ENCODE data around the gene NUDT17. TPM values are rescaled to one million over a fixed set of nuclear protein-coding genes. Genes with fewer than 3 reads are reported as not detected.
"Not testable (repeated sequence)": the region's sequence is repeated elsewhere in the genome, so short reads cannot be mapped to it uniquely, and the experiment has no call there.

NUDT17 gene
- total and polyA plus RNA-seq, 2 of the 8 experiments (the other 6 are each of a cell fraction or from before 2014, with no cell fraction given), result 2.7 to 4.1 TPM

DNA sequence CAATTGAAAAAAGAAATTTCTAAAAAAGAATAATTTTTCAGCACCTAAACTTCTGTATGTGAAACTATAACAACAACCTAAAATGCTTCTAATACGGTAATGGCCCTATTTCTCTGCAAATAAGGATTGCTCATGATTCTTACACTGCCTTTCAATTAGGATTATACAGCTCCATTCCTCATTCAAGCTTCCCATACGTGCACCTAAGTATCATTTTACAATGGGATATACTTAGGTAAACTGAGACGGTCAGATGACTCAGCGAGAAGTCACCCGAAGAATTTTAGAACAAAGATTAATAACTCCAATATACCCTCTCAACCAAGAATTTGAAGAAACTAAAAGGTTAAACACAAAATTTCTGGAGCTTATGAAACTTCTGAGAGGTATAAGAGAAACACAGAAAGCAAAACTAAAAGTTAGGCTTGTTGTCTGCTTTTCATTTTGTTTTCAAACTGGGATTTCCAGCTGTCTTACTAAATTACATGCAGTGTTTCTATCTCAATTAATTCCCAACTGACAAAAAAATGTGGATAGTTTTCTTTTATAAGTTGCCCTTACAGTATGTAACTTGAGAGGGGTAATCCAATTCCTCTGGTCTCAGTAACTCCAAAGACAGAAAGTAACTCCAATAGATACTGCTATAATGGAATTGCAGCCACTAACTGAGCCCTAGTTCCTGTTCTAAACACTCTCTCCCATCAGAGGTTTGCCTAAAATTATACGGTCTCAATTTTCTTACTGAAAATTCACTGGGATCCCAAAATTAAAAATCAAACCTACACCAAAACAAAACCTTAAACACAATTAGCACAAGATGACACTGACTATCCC, 32.2 kb upstream of the NUDT17 start:
- 81% methylated on average over 2 of the region's 6 CpGs; no CpG with 5 or more reads in 1 of the 2 experiments for WGBS, 2 experiments (ENCODE audit: extremely low coverage in 1 of 2, insufficient coverage in 1 of 2, insufficient read length in 1 of 2, insufficient replicate concordance in 2 of 2, low coverage in 1 of 2, low lambda C conversion rate in 2 of 2, missing lambda C conversion rate in 1 of 2)

DNA sequence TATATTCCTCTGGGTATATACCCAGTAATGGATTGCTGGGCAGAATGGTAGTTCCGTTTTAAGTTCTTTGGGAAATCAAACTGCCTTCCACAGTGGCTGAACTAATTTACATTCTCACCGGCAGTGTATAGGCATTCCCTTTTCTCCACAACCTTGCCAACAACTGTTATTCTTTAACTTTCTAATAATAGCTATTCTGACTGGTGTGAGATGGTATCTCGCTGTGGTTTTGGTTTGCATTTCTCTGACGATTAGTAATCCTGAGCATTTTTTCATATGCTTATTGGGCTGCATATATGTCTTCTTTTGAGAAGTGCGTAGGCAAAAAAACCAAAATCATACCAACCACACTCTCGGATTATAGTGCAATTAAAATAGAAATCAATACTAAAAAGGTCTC, 27.3 kb upstream of the NUDT17 start:
- H3K56ac ChIP-seq (replicated peaks; ENCODE audit: insufficient read length, low read depth, low read length); H3K4me1 ChIP-seq (replicated peaks in 1 of 4; ENCODE audit: control insufficient read depth in 3 of 4, insufficient read depth in 4 of 4, low read length in 3 of 4); POLR2A ChIA-PET (ENCODE audit: partially characterized antibody); H3K36me3 ChIP-seq (ENCODE audit: control insufficient read depth in 2 of 4, insufficient read depth in 4 of 4, low read length in 3 of 4); H2BK120ac ChIP-seq (replicated peaks; ENCODE audit: low read depth, low read length); H3K18ac ChIP-seq (ENCODE audit: extremely low read depth, low read length); H2AFZ ChIP-seq (ENCODE audit: low read length); DNase-seq (ENCODE audit: low read depth in 1 of 2, low spot score in 2 of 2); H3K14ac ChIP-seq (ENCODE audit: insufficient read length); H3K27ac ChIP-seq (ENCODE audit: low read depth, low read length); H4K20me1 ChIP-seq (replicated peaks in 1 of 2; ENCODE audit: control insufficient read depth in 1 of 2, insufficient read depth in 2 of 2, low read length in 2 of 2); FAIRE-seq; H3K9ac ChIP-seq (replicated peaks in 1 of 4; ENCODE audit: extremely low read depth in 1 of 4, low read depth in 3 of 4, low read length in 3 of 4); H3K27me3 ChIP-seq (replicated peaks in 1 of 4; ENCODE audit: control insufficient read depth in 3 of 4, extremely low read depth in 1 of 4, insufficient read depth in 3 of 4, low read length in 3 of 4); H2BK12ac ChIP-seq (ENCODE audit: low read depth, low read length); H3K79me1 ChIP-seq (ENCODE audit: low read depth, low read length); H2AK5ac ChIP-seq (ENCODE audit: low read depth, low read length); H3K4me2 ChIP-seq (ENCODE audit: insufficient read depth in 1 of 2, low read depth in 2 of 2, low read length in 2 of 2); H4K91ac ChIP-seq (replicated peaks; ENCODE audit: insufficient read length, low read length); H2BK15ac ChIP-seq (ENCODE audit: low read length); H3K4ac ChIP-seq (replicated peaks; ENCODE audit: insufficient read length, low read depth, low read length); H3K23me2 ChIP-seq (ENCODE audit: low read depth, low read length); H3K4me3 ChIP-seq (ENCODE audit: extremely low read depth in 1 of 4, insufficient read depth in 2 of 4, low read depth in 3 of 4, low read length in 4 of 4); H3K9me3 ChIP-seq (ENCODE audit: insufficient read depth in 2 of 2, low read depth in 1 of 2, low read length in 1 of 2); H3K79me2 ChIP-seq (ENCODE audit: control insufficient read depth in 1 of 2, insufficient read depth in 2 of 2, low read length in 2 of 2); H4K8ac ChIP-seq (ENCODE audit: extremely low read depth, insufficient read depth, low read length); H2BK5ac ChIP-seq (ENCODE audit: low read depth, low read length); H3K23ac ChIP-seq (ENCODE audit: insufficient read length); H4K5ac ChIP-seq (ENCODE audit: insufficient read length, low read depth, low read length); H2BK20ac ChIP-seq (ENCODE audit: low read length); CTCF ChIA-PET (ENCODE audit: partially characterized antibody): not testable (repeated sequence)
- WGBS, 2 experiments (ENCODE audit: extremely low coverage in 1 of 2, insufficient coverage in 1 of 2, insufficient read length in 1 of 2, insufficient replicate concordance in 2 of 2, low coverage in 1 of 2, low lambda C conversion rate in 2 of 2, missing lambda C conversion rate in 1 of 2), result 80% methylated on average over 4 of the region's 6 CpGs; no CpG with 5 or more reads in 1 of the 2 experiments

More for the DNA sequence above, 32.2 kb upstream of the NUDT17 start:
- H2BK5ac ChIP-seq (ENCODE audit: low read depth, low read length); POLR2A ChIA-PET (ENCODE audit: partially characterized antibody); H3K23ac ChIP-seq (ENCODE audit: insufficient read length); H3K14ac ChIP-seq (ENCODE audit: insufficient read length); H2BK12ac ChIP-seq (ENCODE audit: low read depth, low read length); H3K4ac ChIP-seq (replicated peaks; ENCODE audit: insufficient read length, low read depth, low read length); H3K23me2 ChIP-seq (ENCODE audit: low read depth, low read length); H2BK15ac ChIP-seq (ENCODE audit: low read length); H2AK5ac ChIP-seq (ENCODE audit: low read depth, low read length); H3K9ac ChIP-seq (replicated peaks in 1 of 4; ENCODE audit: extremely low read depth in 1 of 4, low read depth in 3 of 4, low read length in 3 of 4); H3K79me1 ChIP-seq (ENCODE audit: low read depth, low read length); FAIRE-seq; H3K4me1 ChIP-seq (replicated peaks in 1 of 4; ENCODE audit: control insufficient read depth in 3 of 4, insufficient read depth in 4 of 4, low read length in 3 of 4); H3K4me3 ChIP-seq (ENCODE audit: extremely low read depth in 1 of 4, insufficient read depth in 2 of 4, low read depth in 3 of 4, low read length in 4 of 4); H3K79me2 ChIP-seq (ENCODE audit: control insufficient read depth in 1 of 2, insufficient read depth in 2 of 2, low read length in 2 of 2); H4K5ac ChIP-seq (ENCODE audit: insufficient read length, low read depth, low read length); H2BK120ac ChIP-seq (replicated peaks; ENCODE audit: low read depth, low read length); H4K20me1 ChIP-seq (replicated peaks in 1 of 2; ENCODE audit: control insufficient read depth in 1 of 2, insufficient read depth in 2 of 2, low read length in 2 of 2); CTCF ChIA-PET (ENCODE audit: partially characterized antibody); DNase-seq (ENCODE audit: low read depth in 1 of 2, low spot score in 2 of 2); H3K18ac ChIP-seq (ENCODE audit: extremely low read depth, low read length); H2AFZ ChIP-seq (ENCODE audit: low read length); H4K91ac ChIP-seq (replicated peaks; ENCODE audit: insufficient read length, low read length); H4K8ac ChIP-seq (ENCODE audit: extremely low read depth, insufficient read depth, low read length); H2BK20ac ChIP-seq (ENCODE audit: low read length); H3K4me2 ChIP-seq (ENCODE audit: insufficient read depth in 1 of 2, low read depth in 2 of 2, low read length in 2 of 2); H3K27me3 ChIP-seq (replicated peaks in 1 of 4; ENCODE audit: control insufficient read depth in 3 of 4, extremely low read depth in 1 of 4, insufficient read depth in 3 of 4, low read length in 3 of 4); H3K36me3 ChIP-seq (ENCODE audit: control insufficient read depth in 2 of 4, insufficient read depth in 4 of 4, low read length in 3 of 4); H3K9me3 ChIP-seq (ENCODE audit: insufficient read depth in 2 of 2, low read depth in 1 of 2, low read length in 1 of 2); H3K27ac ChIP-seq (ENCODE audit: low read depth, low read length); H3K56ac ChIP-seq (replicated peaks; ENCODE audit: insufficient read length, low read depth, low read length): not testable (repeated sequence)
